Fibroblast of lung (primary cell): Measurements from ENCODE around the gene MAL.

Experiments
- EZH2 ChIP-seq: IDR thresholded peaks from 2 replicates; pipeline ENCODE4 v1.5.1; 2012; ENCODE audit warnings: low read length, control low read depth, mild to moderate bottlenecking; ENCODE audit errors: missing control alignments
- TF ChIP-seq, protein P1 (sequence below), 2 donors: IDR thresholded peaks in 1 of 2; conservative IDR thresholded peaks in 1 of 2; 1 replicate in 1 of 2; 2 replicates in 1 of 2; pipeline ENCODE4 v1.5.1; 2011 to 2012; ENCODE audit warnings: low read length in 2 of 2, control low read depth in 1 of 2, inconsistent platforms in 1 of 2, low read depth in 1 of 2, mild to moderate bottlenecking in 1 of 2

- TF ChIP-seq, protein P1, sequence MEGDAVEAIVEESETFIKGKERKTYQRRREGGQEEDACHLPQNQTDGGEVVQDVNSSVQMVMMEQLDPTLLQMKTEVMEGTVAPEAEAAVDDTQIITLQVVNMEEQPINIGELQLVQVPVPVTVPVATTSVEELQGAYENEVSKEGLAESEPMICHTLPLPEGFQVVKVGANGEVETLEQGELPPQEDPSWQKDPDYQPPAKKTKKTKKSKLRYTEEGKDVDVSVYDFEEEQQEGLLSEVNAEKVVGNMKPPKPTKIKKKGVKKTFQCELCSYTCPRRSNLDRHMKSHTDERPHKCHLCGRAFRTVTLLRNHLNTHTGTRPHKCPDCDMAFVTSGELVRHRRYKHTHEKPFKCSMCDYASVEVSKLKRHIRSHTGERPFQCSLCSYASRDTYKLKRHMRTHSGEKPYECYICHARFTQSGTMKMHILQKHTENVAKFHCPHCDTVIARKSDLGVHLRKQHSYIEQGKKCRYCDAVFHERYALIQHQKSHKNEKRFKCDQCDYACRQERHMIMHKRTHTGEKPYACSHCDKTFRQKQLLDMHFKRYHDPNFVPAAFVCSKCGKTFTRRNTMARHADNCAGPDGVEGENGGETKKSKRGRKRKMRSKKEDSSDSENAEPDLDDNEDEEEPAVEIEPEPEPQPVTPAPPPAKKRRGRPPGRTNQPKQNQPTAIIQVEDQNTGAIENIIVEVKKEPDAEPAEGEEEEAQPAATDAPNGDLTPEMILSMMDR (conservative IDR thresholded peaks at IDR 0.05 in 1 of 2, IDR thresholded peaks at IDR 0.05 in 1 of 2; ENCODE audit: low read depth in 1 of 2, low read length in 2 of 2), result no peak
- TF ChIP-seq EZH2, result no peak
These were observed 3.7 kb upstream of the MAL start for GRCh38 chr2:95021847-95022246.
